Measurements from ENCODE around the gene PCID2.
A peak's percentile ranks its signal among the peaks of the same experiment; 100 is the strongest.
"Not testable (repeated sequence)": the region's sequence is repeated elsewhere in the genome, so short reads cannot be mapped to it uniquely, and the experiment has no call there.

Gene PCID2

GRCh38 chr13:113208421-113209335 lies at the start of gene PCID2:
PCID2 (minus strand) TSS chr13:113208669; CDS start chr13:113208634, 35 bp downstream.
- peak; percentile 75 for DNase-seq

GRCh38 chr13:113257908-113258307 lies 49.4 kb upstream of the PCID2 start:
- not testable (repeated sequence) for DNase-seq

- no peak for DNase-seq
These were observed 44.1 kb upstream of the PCID2 start for GRCh38 chr13:113252516-113253095.

- no peak for DNase-seq
These were observed 37.7 kb upstream of the PCID2 start for GRCh38 chr13:113245849-113246796.

GRCh38 chr13:113243847-113244246 lies 35.4 kb upstream of the PCID2 start:
- no peak for DNase-seq

GRCh38 chr13:113241623-113242022 lies 33.2 kb upstream of the PCID2 start:
- not testable (repeated sequence) for DNase-seq

GRCh38 chr13:113239986-113240385 lies 31.5 kb upstream of the PCID2 start:
- DNase-seq, result no peak

- no peak for DNase-seq
These were observed 30.9 kb upstream of the PCID2 start for GRCh38 chr13:113239357-113239756.

GRCh38 chr13:113238536-113238935 lies 30.1 kb upstream of the PCID2 start:
- no peak for DNase-seq

GRCh38 chr13:113233101-113233500 lies 24.6 kb upstream of the PCID2 start:
- no peak for DNase-seq

- no peak for DNase-seq
These were observed 23.9 kb upstream of the PCID2 start for GRCh38 chr13:113232208-113233003.

GRCh38 chr13:113231306-113232207 lies 23.1 kb upstream of the PCID2 start:
- no peak for DNase-seq

GRCh38 chr13:113229791-113230190 lies 21.3 kb upstream of the PCID2 start:
- DNase-seq, result no peak

GRCh38 chr13:113229161-113229560 lies 20.7 kb upstream of the PCID2 start:
- DNase-seq, result no peak

- no peak for DNase-seq
These were observed 18.5 kb upstream of the PCID2 start for GRCh38 chr13:113226873-113227450.

GRCh38 chr13:113225515-113225914 lies 17.0 kb upstream of the PCID2 start:
- DNase-seq, result no peak

- DNase-seq, result no peak
These were observed 16.0 kb upstream of the PCID2 start for GRCh38 chr13:113224486-113224885.

- DNase-seq, result no peak
These were observed 14.6 kb upstream of the PCID2 start for GRCh38 chr13:113223070-113223469.

- DNase-seq, result no peak
These were observed 12.4 kb upstream of the PCID2 start for GRCh38 chr13:113220877-113221276.

GRCh38 chr13:113220141-113220598 lies 11.7 kb upstream of the PCID2 start:
- DNase-seq, result no peak
